Immature natural killer cell (primary cell): ENCODE data around the gene CD68. TPM values are rescaled to one million over a fixed set of nuclear protein-coding genes. Genes with fewer than 3 reads are reported as not detected.

ENCODE experiments used
- DNase-seq, 3 donors: peaks; one replicate each; pipeline ENCODE4 v3.0.0; 2022; ENCODE audit warnings: mixed read lengths in 1 of 3
- H3K27ac Mint-ChIP-seq, 6 donors: one replicate each; pipeline ENCODE4 v1.8.0; 2020; ENCODE audit warnings: mixed read lengths in 6 of 6, mild to moderate bottlenecking in 5 of 6, inconsistent platforms in 4 of 6, moderate library complexity in 3 of 6
- H3K27me3 Mint-ChIP-seq, 3 donors: one replicate each; pipeline ENCODE4 v1.8.0; 2020 to 2021; ENCODE audit warnings: low read depth in 3 of 3, mild to moderate bottlenecking in 3 of 3, mixed read lengths in 3 of 3, moderate library complexity in 3 of 3, inconsistent platforms in 1 of 3
- H3K36me3 Mint-ChIP-seq, 3 donors: one replicate each; pipeline ENCODE4 v1.8.0; 2020; ENCODE audit warnings: mixed read lengths in 3 of 3, inconsistent platforms in 2 of 3, mild to moderate bottlenecking in 2 of 3
- H3K4me1 Mint-ChIP-seq, 2 donors: one replicate each; pipeline ENCODE4 v1.8.0; 2020; ENCODE audit warnings: inconsistent platforms in 2 of 2, mild to moderate bottlenecking in 2 of 2, mixed read lengths in 2 of 2, moderate library complexity in 1 of 2
- H3K4me3 Mint-ChIP-seq, 5 donors: one replicate each; pipeline ENCODE4 v1.8.0; 2020; ENCODE audit warnings: mild to moderate bottlenecking in 5 of 5, mixed read lengths in 5 of 5, inconsistent platforms in 3 of 5, moderate library complexity in 3 of 5
- H3K9me3 Mint-ChIP-seq, 6 donors: one replicate each; pipeline ENCODE4 v1.8.0; 2020; ENCODE audit warnings: mild to moderate bottlenecking in 6 of 6, mixed read lengths in 6 of 6, inconsistent platforms in 4 of 6, moderate library complexity in 3 of 6
- polyA plus RNA-seq, 3 donors: library from polyadenylated mRNA; unstranded; fragments of 300-500 nt; fragmentation: Illumina TruSeq; gene quantifications; one replicate each; pipeline ENCODE4 v1.2.3, GENCODE V29; 2021

Gene CD68
- polyA plus RNA-seq, 3 donors from 2014 or later, result 1.9 to 6.5 (median 6.1) TPM

GRCh38 chr17:7579834-7580603, 581 bp downstream of the CD68 start:
- Mint-ChIP-seq H3K4me3 (peak overlapping the region; percentile 6 to 65 (median 40)), H3K9me3 (no peaks in the 10 kb centered on the region), H3K27ac (peak overlapping the region; percentile 80 to 96 (median 86)), H3K27me3 (peaks cover 36 to 54% (median 40%) of the 10 kb centered on the region in 3 donors), H3K36me3 (peaks cover 15 to 48% (median 34%) of the 10 kb centered on the region in 3 donors), H3K4me1 (peaks cover 78 to 82% of the 10 kb centered on the region in 2 donors)
- DNase-seq, result no peak

GRCh38 chr17:7580604-7581575, 1.5 kb downstream of the CD68 start:
- peak overlapping the region in 2 of 5 donors; percentile 19 to 27 for H3K4me3 Mint-ChIP-seq
- peaks cover 30 to 49% (median 37%) of the 10 kb centered on the region in 3 donors for H3K27me3 Mint-ChIP-seq
- H3K36me3 Mint-ChIP-seq, result peaks cover 10 to 40% (median 26%) of the 10 kb centered on the region in 3 donors
- peak overlapping the region in 5 of 6 donors; percentile 72 to 96 (median 76) for H3K27ac Mint-ChIP-seq
- H3K9me3 Mint-ChIP-seq, result no peaks in the 10 kb centered on the region
- H3K4me1 Mint-ChIP-seq, result peaks cover 73 to 76% of the 10 kb centered on the region in 2 donors
- no peak for DNase-seq

GRCh38 chr17:7582396-7583252, 3.2 kb downstream of the CD68 start:
- peaks cover 3 to 25% (median 13%) of the 10 kb centered on the region in 3 donors for H3K36me3 Mint-ChIP-seq
- H3K4me1 Mint-ChIP-seq, result peaks cover 58 to 60% of the 10 kb centered on the region in 2 donors
- H3K4me3 Mint-ChIP-seq, result peak overlapping the region; percentile 27 to 100 (median 99)
- no peak for DNase-seq
- peak overlapping the region in 5 of 6 donors; percentile 24 to 100 (median 59) for H3K27ac Mint-ChIP-seq
- H3K9me3 Mint-ChIP-seq, result no peaks in the 10 kb centered on the region
- peaks cover 20 to 32% (median 30%) of the 10 kb centered on the region in 3 donors for H3K27me3 Mint-ChIP-seq

GRCh38 chr17:7583253-7584109, 4.0 kb downstream of the CD68 start, which contains the start of gene MPDU1:
Gene MPDU1, plus strand, starts transcription at chr17:7583852. Its CDS starts 11 bp downstream, at chr17:7583863.
- DNase-seq, result peak; percentile 95 to 97 (median 97)
- peaks cover 3 to 18% (median 7%) of the 10 kb centered on the region in 3 donors for H3K36me3 Mint-ChIP-seq
- H3K27me3 Mint-ChIP-seq, result peaks cover 20 to 23% (median 23%) of the 10 kb centered on the region in 3 donors
- peaks cover 51 to 53% of the 10 kb centered on the region in 2 donors for H3K4me1 Mint-ChIP-seq
- H3K9me3 Mint-ChIP-seq, result no peaks in the 10 kb centered on the region
- peak within 1 kb of the TSS; percentile 99 to 100 (median 100) for H3K4me3 Mint-ChIP-seq
- peak within 1 kb of the TSS; percentile 99 to 100 (median 100) for H3K27ac Mint-ChIP-seq

GRCh38 chr17:7586673-7587419, 7.4 kb downstream of the CD68 start:
- peaks cover 6 to 9% (median 6%) of the 10 kb centered on the region in 3 donors for H3K27me3 Mint-ChIP-seq
- H3K4me1 Mint-ChIP-seq, result peaks cover 28 to 31% of the 10 kb centered on the region in 2 donors
- peaks cover 4 to 14% (median 11%) of the 10 kb centered on the region in 3 donors for H3K36me3 Mint-ChIP-seq
- H3K4me3 Mint-ChIP-seq, result no peak overlapping the region
- no peaks in the 10 kb centered on the region for H3K9me3 Mint-ChIP-seq
- DNase-seq, result no peak
- H3K27ac Mint-ChIP-seq, result peak overlapping the region in 1 of 6 donors; percentile 17

- no peak for DNase-seq
- H3K36me3 Mint-ChIP-seq, result peaks cover 4 to 19% (median 11%) of the 10 kb centered on the region in 3 donors
- H3K27ac Mint-ChIP-seq, result peak overlapping the region in 2 of 6 donors; percentile 17 to 21
- peaks cover 6 to 9% (median 6%) of the 10 kb centered on the region in 3 donors for H3K27me3 Mint-ChIP-seq
- peaks cover 21 to 24% of the 10 kb centered on the region in 2 donors for H3K4me1 Mint-ChIP-seq
- no peaks in the 10 kb centered on the region for H3K9me3 Mint-ChIP-seq
- H3K4me3 Mint-ChIP-seq, result no peak overlapping the region
Observed at GRCh38 chr17:7587420-7588151, 8.1 kb downstream of the CD68 start.

- peaks cover 10 to 26% (median 18%) of the 10 kb centered on the region in 3 donors for H3K36me3 Mint-ChIP-seq
- H3K4me3 Mint-ChIP-seq, result no peak overlapping the region
- no peak for DNase-seq
- H3K27me3 Mint-ChIP-seq, result peaks cover 2 to 6% (median 3%) of the 10 kb centered on the region in 3 donors
- H3K27ac Mint-ChIP-seq, result no peak overlapping the region
- H3K4me1 Mint-ChIP-seq, result peaks cover 16 to 18% of the 10 kb centered on the region in 2 donors
- no peaks in the 10 kb centered on the region for H3K9me3 Mint-ChIP-seq
Observed at GRCh38 chr17:7588553-7589203, 9.2 kb downstream of the CD68 start.

GRCh38 chr17:7589204-7589868, 9.9 kb downstream of the CD68 start:
- H3K27me3 Mint-ChIP-seq, result peaks cover 0 to 4% (median 0%) of the 10 kb centered on the region in 3 donors
- H3K9me3 Mint-ChIP-seq, result no peaks in the 10 kb centered on the region
- peak; percentile 52 to 65 (median 61) for DNase-seq
- peaks cover 9 to 12% of the 10 kb centered on the region in 2 donors for H3K4me1 Mint-ChIP-seq
- no peak overlapping the region for H3K4me3 Mint-ChIP-seq
- no peak overlapping the region for H3K27ac Mint-ChIP-seq
- H3K36me3 Mint-ChIP-seq, result peaks cover 15 to 33% (median 22%) of the 10 kb centered on the region in 3 donors

GRCh38 chr17:7589891-7590691, 10.7 kb downstream of the CD68 start, which contains the start of gene SOX15:
Gene SOX15, minus strand, starts transcription at chr17:7590094. Its CDS starts 418 bp downstream, at chr17:7589676.
- Mint-ChIP-seq H3K27ac (no peak within 1 kb of the TSS), H3K4me3 (no peak within 1 kb of the TSS), H3K27me3 (peaks cover 0 to 5% (median 0%) of the 10 kb centered on the region in 3 donors)

More at GRCh38 chr17:7589891-7590691, 10.7 kb downstream of the CD68 start, which contains the start of gene SOX15:
- no peak for DNase-seq
- H3K4me1 Mint-ChIP-seq, result peaks cover 1 to 5% of the 10 kb centered on the region in 2 donors
- H3K36me3 Mint-ChIP-seq, result peaks cover 17 to 36% (median 25%) of the 10 kb centered on the region in 3 donors
- H3K9me3 Mint-ChIP-seq, result no peaks in the 10 kb centered on the region
